ENCODE data around the gene FAHD1.
A peak's percentile ranks its signal among the peaks of the same experiment; 100 is the strongest.
"Not testable (repeated sequence)": the region's sequence is repeated elsewhere in the genome, so short reads cannot be mapped to it uniquely, and the experiment has no call there.

Gene FAHD1

DNA sequence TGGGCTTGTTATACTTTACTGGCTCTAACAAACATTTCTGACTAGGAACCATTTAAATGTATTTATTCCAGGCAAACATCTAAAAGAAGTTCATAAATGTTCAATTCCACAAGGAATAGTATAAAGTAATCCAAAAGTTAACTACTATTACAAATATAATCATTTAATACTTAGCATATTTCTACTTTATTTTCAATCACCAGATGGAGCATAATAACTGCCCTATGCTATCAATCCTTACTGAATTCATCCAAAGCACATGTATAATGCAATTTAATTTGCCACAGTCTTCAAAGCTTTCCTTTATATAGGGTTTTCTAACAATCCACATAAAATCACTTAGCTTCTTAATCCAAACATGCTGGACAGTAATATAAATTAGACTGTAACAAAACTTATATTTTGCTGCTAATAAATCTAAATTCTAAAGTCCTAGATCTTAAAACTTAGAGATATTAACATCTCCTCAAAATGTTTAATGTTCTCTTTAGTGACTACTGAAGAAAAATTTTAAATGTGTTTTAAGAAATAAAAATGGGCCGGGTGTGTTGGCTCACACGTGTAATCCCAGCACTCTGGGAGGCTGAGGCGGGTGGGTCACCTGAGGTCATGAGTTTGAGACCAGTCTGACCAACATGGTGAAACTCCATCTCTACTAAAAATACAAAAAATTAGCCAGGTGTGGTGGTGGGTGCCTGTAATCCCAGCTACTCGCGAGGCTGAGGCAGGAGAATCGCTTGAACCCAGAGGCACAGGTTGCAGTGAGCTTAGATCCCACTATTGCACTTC, 39.1 kb downstream of the FAHD1 start:
- no peak for TF ChIP-seq CTBP1 (IDR thresholded peaks at IDR 0.05; ENCODE audit: borderline replicate concordance)
- no peak for TF ChIP-seq LEF1 (IDR thresholded peaks at IDR 0.05; ENCODE audit: borderline replicate concordance)
- no peak for TF ChIP-seq L3MBTL2 (conservative IDR thresholded peaks at IDR 0.05)
- TF ChIP-seq FOXM1 (IDR thresholded peaks at IDR 0.05; ENCODE audit: borderline replicate concordance) = no peak
- no peak for TF ChIP-seq TARDBP (IDR thresholded peaks at IDR 0.05)
- no peak for TF ChIP-seq NFRKB (IDR thresholded peaks at IDR 0.05)
- TF ChIP-seq SP1 (IDR thresholded peaks at IDR 0.05) = no peak
- no peak for TF ChIP-seq ARNT (IDR thresholded peaks at IDR 0.05)
- no peak for TF ChIP-seq FOXK2 (IDR thresholded peaks at IDR 0.05)
- no peak for TF ChIP-seq FOXA1 (IDR thresholded peaks at IDR 0.05)
- TF ChIP-seq SUZ12 (IDR thresholded peaks at IDR 0.05) = no peak
- no peak for TF ChIP-seq ZNF384 (IDR thresholded peaks at IDR 0.05)
- TF ChIP-seq BHLHE40 (IDR thresholded peaks at IDR 0.05; ENCODE audit: borderline replicate concordance) = no peak
- TF ChIP-seq PKNOX1 (IDR thresholded peaks at IDR 0.05) = no peak
- no peak for TF ChIP-seq ELF4 (IDR thresholded peaks at IDR 0.05)
- POLR2A ChIA-PET = interaction anchor here (1.2 kb wide), 1 partner anchor 99 kb away, joined by 5 read pairs; the partner anchor contains the start of gene RPS2
- DNase-seq (ENCODE audit: extremely low spot score) = no peak
- CTCF ChIA-PET = interaction anchor here (0.6 to 1.4 kb wide), 3 partner anchors 62 to 75 kb away, joined by 3 to 5 read pairs (median 4); no protein-coding TSS in a partner anchor

DNA sequence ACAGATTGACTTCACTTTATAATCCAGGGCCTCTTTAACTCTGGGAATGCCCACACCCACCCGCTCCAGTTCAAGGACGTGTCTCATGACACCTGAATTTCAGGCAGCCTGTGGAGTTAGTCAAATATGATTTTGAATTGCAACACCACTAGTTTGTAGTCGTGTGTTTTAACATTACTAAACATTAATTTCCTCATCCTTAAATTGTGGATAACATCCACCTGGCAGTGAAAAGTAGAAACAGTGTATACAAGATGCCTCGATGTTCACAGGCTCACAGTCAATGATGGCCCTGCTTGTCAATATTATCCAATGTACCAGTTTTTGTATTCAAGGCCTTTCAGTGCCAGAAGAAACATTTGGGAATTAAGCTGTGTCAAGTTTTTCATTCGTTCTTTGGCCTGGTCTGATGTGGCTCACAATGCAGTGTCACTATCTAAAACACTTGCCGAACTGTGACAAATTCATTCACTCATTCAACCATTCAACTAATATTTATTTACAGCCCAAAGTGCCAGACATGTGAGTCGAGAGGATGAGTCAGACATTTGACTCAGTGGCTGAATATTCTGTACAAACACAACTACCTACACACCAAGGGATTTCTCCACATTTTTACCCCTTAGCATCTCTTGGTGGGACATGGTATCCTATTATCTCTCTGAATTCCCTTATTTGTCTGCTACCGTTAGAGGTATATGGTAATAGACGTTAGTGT, 43.5 kb downstream of the FAHD1 start:
- ChIA-PET POLR2A (interaction anchor here (1.0 kb wide), 1 partner anchor 94 kb away, joined by 7 read pairs; the partner anchor contains the start of gene RPS2), CTCF (interaction anchor here (0.6 to 1.2 kb wide), 3 partner anchors 10 to 53 kb away, joined by 3 to 4 read pairs (median 3); no protein-coding TSS in a partner anchor)
- no peak for TF ChIP-seq LEF1 (IDR thresholded peaks at IDR 0.05; ENCODE audit: borderline replicate concordance)
- no peak for TF ChIP-seq SP1 (IDR thresholded peaks at IDR 0.05)
- no peak for TF ChIP-seq NFRKB (IDR thresholded peaks at IDR 0.05)
- no peak for TF ChIP-seq PKNOX1 (IDR thresholded peaks at IDR 0.05)
- TF ChIP-seq ZNF384 (IDR thresholded peaks at IDR 0.05) = no peak
- TF ChIP-seq HDGF (IDR thresholded peaks at IDR 0.05; ENCODE audit: borderline replicate concordance) = no peak
- no peak for TF ChIP-seq FOXK2 (IDR thresholded peaks at IDR 0.05)
- TF ChIP-seq FOXM1 (IDR thresholded peaks at IDR 0.05; ENCODE audit: borderline replicate concordance) = no peak
- no peak for TF ChIP-seq TARDBP (IDR thresholded peaks at IDR 0.05)
- no peak for TF ChIP-seq L3MBTL2 (conservative IDR thresholded peaks at IDR 0.05)
- TF ChIP-seq FOXA1 (IDR thresholded peaks at IDR 0.05) = no peak
- no peak for DNase-seq (ENCODE audit: extremely low spot score)

- no peak for DNase-seq (ENCODE audit: extremely low spot score)
- ChIA-PET CTCF (no interaction called here), POLR2A (no interaction called here)
- TF ChIP-seq LEF1 (IDR thresholded peaks at IDR 0.05; ENCODE audit: borderline replicate concordance) (no peak), TARDBP (IDR thresholded peaks at IDR 0.05) (no peak)
Observed at GRCh38 chr16:1871974-1872635, 45.1 kb downstream of the FAHD1 start, which contains the start of gene MEIOB. Gene MEIOB, minus strand, starts transcription at chr16:1872164. Its CDS starts 3,989 bp downstream, at chr16:1868175.

GRCh38 chr16:1874854-1875253, 47.8 kb downstream of the FAHD1 start:
- DNase-seq (ENCODE audit: extremely low spot score) = no peak
- TF ChIP-seq PKNOX1 (IDR thresholded peaks at IDR 0.05) (peak; percentile 61), L3MBTL2 (conservative IDR thresholded peaks at IDR 0.05) (no peak)
- ChIA-PET POLR2A (interaction anchor here (1.2 kb wide), 1 partner anchor 90 kb away, joined by 3 read pairs; the partner anchor contains the start of gene RPS2), CTCF (no interaction called here)

GRCh38 chr16:1876066-1876465, 49.1 kb downstream of the FAHD1 start:
- DNase-seq (ENCODE audit: extremely low spot score); POLR2A ChIA-PET: not testable (repeated sequence)
- CTCF ChIA-PET = interaction anchor here (1.1 kb wide), 1 partner anchor 53 kb away, joined by 4 read pairs; no protein-coding TSS in a partner anchor

DNA sequence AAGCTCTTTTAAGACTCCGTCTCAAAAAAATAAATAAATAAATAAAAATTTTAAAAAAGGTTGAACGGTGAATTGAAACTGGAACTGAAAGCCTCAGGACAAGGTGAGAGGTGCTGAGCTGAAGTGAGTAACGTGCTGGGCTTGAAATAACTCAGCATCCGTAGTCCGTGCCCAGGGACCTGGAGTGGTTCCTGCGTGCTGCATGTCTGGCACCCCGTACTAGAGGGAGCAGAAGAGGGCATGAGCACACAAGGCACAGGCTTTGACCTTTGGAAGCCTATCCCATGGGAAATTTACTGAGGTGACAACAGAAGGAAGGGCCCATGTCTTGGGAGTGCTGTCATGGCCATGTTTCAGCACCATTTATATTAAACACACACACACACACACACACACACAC, 49.5 kb downstream of the FAHD1 start:
- TF ChIP-seq ZNF384 (IDR thresholded peaks at IDR 0.05) (no peak), FOXM1 (IDR thresholded peaks at IDR 0.05; ENCODE audit: borderline replicate concordance) (no peak), NFRKB (IDR thresholded peaks at IDR 0.05) (no peak), PKNOX1 (IDR thresholded peaks at IDR 0.05) (no peak), SUZ12 (IDR thresholded peaks at IDR 0.05) (no peak), BHLHE40 (IDR thresholded peaks at IDR 0.05; ENCODE audit: borderline replicate concordance) (no peak), FOXA1 (IDR thresholded peaks at IDR 0.05) (no peak), ARNT (IDR thresholded peaks at IDR 0.05) (no peak), TARDBP (IDR thresholded peaks at IDR 0.05) (no peak), ELF4 (IDR thresholded peaks at IDR 0.05) (no peak), SP1 (IDR thresholded peaks at IDR 0.05) (no peak), HDGF (IDR thresholded peaks at IDR 0.05; ENCODE audit: borderline replicate concordance) (no peak)
- DNase-seq (ENCODE audit: extremely low spot score) = no peak
- ChIA-PET POLR2A (no interaction called here), CTCF (interaction anchor here (1.1 kb wide), 1 partner anchor 52 kb away, joined by 4 read pairs; no protein-coding TSS in a partner anchor)
